Measurements from ENCODE around the gene ARHGEF5. TPM values are rescaled to one million over a fixed set of nuclear protein-coding genes. Genes with fewer than 3 reads are reported as not detected.
"Not testable (repeated sequence)": the region's sequence is repeated elsewhere in the genome, so short reads cannot be mapped to it uniquely, and the experiment has no call there.

ARHGEF5 gene
- total RNA-seq (10 to 100 TPM in 1 of 5 experiments, 1 to 10 TPM in 4; 5.1 to 11.4 (median 7.3) TPM), polyA plus RNA-seq (1 to 10 TPM; 2.0 to 5.0 TPM), total RNA-seq (5.9 reads per million, percentile 27 among the genes with 10 or more reads in this experiment)

DNA sequence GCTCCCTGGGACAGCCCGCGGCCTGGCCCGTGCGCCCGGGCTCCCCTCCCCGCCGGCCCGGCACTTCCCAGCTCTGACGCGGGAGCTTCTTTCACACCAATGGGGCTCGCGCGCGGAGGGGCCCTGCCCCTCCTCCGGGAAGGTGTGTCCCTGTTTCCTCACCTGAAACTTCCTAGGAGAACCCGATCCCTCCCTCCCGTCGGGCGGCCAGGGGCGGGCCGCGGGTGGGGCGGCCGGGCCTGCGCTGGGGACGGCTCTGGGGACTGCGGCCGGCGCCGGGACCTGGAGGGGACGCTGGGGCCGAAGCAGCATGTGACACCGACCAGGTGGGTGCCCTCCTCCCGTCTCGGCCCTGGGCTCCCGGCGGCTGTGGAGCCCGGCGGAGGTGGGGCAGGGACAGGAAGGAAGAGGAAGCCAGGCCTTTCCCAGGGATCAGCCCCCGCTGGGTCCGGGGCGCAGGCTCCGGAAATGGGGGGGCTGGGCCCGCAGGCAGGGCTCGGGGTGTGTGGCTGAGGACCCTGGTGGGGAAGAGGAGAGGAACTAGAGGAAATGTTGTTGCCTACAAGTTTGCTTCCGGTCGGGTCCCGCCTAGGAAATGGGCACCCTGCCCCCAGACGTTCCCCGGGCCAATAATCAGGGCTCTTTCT is at the start of gene ARHGEF5:
ARHGEF5 (plus strand) TSS at position 227 of the 647 bp plus-strand sequence. CDS start 7,268 bp downstream, outside the sequence.
- Mint-ChIP-seq H3K4me3 (peak within 1 kb of the TSS; percentile 70 to 97 (median 85)), H3K27ac (peak within 1 kb of the TSS in 8 of 9 donors; percentile 52 to 94 (median 88)), H3K4me1 (peaks cover 5 to 26% (median 10%) of the 10 kb centered on the region in 7 donors)
- peak; percentile 79 for ATAC-seq
- CTCF ChIA-PET; H3K27ac ChIP-seq (ENCODE audit: low read depth, low read length); H3K4me1 ChIP-seq (ENCODE audit: control insufficient read depth in 2 of 2, insufficient read depth in 2 of 2, low read length in 2 of 2); H3K4me3 ChIP-seq (ENCODE audit: low read length); H3K27me3 ChIP-seq (ENCODE audit: control insufficient read depth in 2 of 2, insufficient read depth in 2 of 2, low read length in 2 of 2); H3K36me3 ChIP-seq (ENCODE audit: control insufficient read depth in 2 of 3, insufficient read depth in 3 of 3, low read length in 3 of 3); H3K9me3 ChIP-seq (ENCODE audit: control insufficient read depth in 2 of 3, low read length in 3 of 3); POLR2A ChIA-PET; intact Hi-C loops (cut with micrococcal nuclease); DNase-seq; H3K36me3 Mint-ChIP-seq; H3K9me3 Mint-ChIP-seq; H3K27me3 Mint-ChIP-seq: not testable (repeated sequence)

DNA sequence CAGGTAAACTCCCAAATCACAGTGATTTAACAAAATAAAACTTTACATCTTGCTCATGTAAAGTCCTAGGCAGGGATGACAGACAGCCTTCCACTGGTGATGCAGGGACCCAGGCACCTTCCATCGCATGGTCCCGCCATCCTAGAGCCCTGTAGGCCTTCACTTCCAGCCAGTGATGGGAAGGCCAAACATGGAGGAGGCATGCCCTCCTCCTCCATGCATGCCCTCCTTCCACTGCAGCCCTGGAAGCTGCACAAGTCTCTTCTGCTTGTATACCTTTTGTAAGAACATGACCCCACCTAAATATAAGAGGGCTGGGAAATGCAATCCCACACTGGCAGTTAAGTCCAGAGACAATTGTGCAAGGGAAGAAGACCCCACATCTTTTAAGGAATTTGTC is 45.5 kb upstream of the ARHGEF5 start:
- CTCF ChIA-PET; H3K27ac Mint-ChIP-seq; H3K36me3 ChIP-seq (ENCODE audit: control insufficient read depth in 2 of 3, insufficient read depth in 3 of 3, low read length in 3 of 3); intact Hi-C loops (cut with micrococcal nuclease); H3K9me3 ChIP-seq (ENCODE audit: control insufficient read depth in 2 of 3, low read length in 3 of 3); DNase-seq; H3K36me3 Mint-ChIP-seq; H3K4me3 Mint-ChIP-seq; H3K4me1 Mint-ChIP-seq; H3K27ac ChIP-seq (ENCODE audit: low read depth, low read length); H3K27me3 ChIP-seq (ENCODE audit: control insufficient read depth in 2 of 2, insufficient read depth in 2 of 2, low read length in 2 of 2); H3K4me3 ChIP-seq (ENCODE audit: low read length); H3K9me3 Mint-ChIP-seq; ATAC-seq; POLR2A ChIA-PET; H3K4me1 ChIP-seq (ENCODE audit: control insufficient read depth in 2 of 2, insufficient read depth in 2 of 2, low read length in 2 of 2); H3K27me3 Mint-ChIP-seq: not testable (repeated sequence)

DNA sequence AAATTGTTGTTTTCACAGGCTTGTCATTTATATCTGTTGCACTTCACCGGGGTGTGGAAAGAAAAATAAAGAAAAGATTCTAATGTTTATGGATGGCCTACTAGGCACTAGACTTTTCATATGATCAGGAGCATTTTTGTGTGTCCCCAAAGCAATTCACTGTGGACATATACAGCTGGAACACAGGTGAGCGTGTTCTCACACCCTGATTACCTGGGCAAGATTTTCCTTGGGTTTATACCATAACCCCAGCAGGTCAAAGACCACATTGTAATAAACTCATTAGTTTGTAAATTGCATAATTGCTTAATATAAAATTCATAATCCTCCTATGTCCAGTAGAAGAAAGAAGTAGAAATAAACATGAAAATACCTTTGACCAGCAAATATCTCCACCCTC is 44.0 kb upstream of the ARHGEF5 start:
- H3K4me3 ChIP-seq (ENCODE audit: low read length); intact Hi-C loops (cut with micrococcal nuclease); DNase-seq; H3K27me3 Mint-ChIP-seq; H3K9me3 ChIP-seq (ENCODE audit: control insufficient read depth in 2 of 3, low read length in 3 of 3); ATAC-seq; H3K4me3 Mint-ChIP-seq; H3K4me1 ChIP-seq (ENCODE audit: control insufficient read depth in 2 of 2, insufficient read depth in 2 of 2, low read length in 2 of 2); H3K27ac ChIP-seq (ENCODE audit: low read depth, low read length); POLR2A ChIA-PET; H3K36me3 Mint-ChIP-seq; H3K27me3 ChIP-seq (ENCODE audit: control insufficient read depth in 2 of 2, insufficient read depth in 2 of 2, low read length in 2 of 2); H3K36me3 ChIP-seq (ENCODE audit: control insufficient read depth in 2 of 3, insufficient read depth in 3 of 3, low read length in 3 of 3); H3K27ac Mint-ChIP-seq; CTCF ChIA-PET; H3K4me1 Mint-ChIP-seq; H3K9me3 Mint-ChIP-seq: not testable (repeated sequence)

DNA sequence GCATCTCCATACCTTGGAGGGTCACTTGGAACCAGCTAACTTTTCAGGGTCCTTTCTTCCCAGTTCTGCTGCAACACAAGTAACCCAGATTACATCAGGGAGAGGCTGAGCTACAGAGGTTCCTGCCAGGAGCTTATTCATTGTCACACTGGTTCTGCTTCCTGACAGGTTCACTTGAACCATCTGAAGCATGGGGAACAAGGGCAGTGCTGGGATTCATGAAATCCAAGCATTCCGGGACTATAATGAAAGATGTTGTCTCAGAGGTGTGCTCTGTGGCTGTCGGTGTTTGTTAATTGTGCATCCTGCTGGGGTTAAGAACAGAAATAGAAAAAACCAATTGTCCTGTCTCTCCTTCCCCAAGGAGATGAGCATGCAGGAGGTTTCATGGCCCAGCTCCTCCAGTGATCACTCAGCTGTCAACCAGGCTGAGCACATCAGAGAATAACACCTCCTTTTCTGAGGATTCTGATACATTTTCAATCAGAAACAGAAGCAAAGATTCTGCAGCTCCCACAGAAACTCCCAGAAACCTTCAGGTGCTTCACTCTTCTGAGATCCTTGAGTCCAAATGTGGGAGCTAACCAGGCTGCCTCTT is 43.2 kb upstream of the ARHGEF5 start, which contains the start of gene OR2A1:
OR2A1 (plus strand) TSS at position 548 of the 598 bp plus-strand sequence. CDS start 5,706 bp downstream, outside the sequence.
- intact Hi-C loops (cut with micrococcal nuclease); H3K27me3 Mint-ChIP-seq; POLR2A ChIA-PET; H3K4me3 Mint-ChIP-seq; DNase-seq; H3K27ac ChIP-seq (ENCODE audit: low read depth, low read length); H3K9me3 Mint-ChIP-seq; H3K27ac Mint-ChIP-seq; H3K36me3 ChIP-seq (ENCODE audit: control insufficient read depth in 2 of 3, insufficient read depth in 3 of 3, low read length in 3 of 3); H3K27me3 ChIP-seq (ENCODE audit: control insufficient read depth in 2 of 2, insufficient read depth in 2 of 2, low read length in 2 of 2); H3K4me3 ChIP-seq (ENCODE audit: low read length); H3K4me1 ChIP-seq (ENCODE audit: control insufficient read depth in 2 of 2, insufficient read depth in 2 of 2, low read length in 2 of 2); ATAC-seq; CTCF ChIA-PET; H3K4me1 Mint-ChIP-seq; H3K36me3 Mint-ChIP-seq; H3K9me3 ChIP-seq (ENCODE audit: control insufficient read depth in 2 of 3, low read length in 3 of 3): not testable (repeated sequence)

DNA sequence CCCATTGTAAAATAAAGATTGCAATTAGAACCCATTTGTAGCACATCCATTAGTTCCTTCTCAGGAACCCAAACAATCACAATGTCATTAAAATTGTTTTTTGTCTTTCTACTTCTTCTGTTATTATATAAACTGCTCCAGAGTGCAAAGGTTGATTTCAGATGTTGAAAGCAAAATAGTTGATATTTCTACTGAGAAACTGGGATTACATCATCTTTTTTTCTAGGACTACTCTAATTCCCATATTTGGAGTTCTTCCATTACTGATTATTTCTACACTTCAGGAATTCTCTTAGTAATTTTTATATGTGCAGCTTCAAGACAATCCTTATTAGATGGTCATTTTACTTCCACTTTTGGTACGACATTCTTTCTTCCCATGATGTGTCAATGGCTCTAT is 37.7 kb upstream of the ARHGEF5 start:
- H3K27me3 ChIP-seq (ENCODE audit: control insufficient read depth in 2 of 2, insufficient read depth in 2 of 2, low read length in 2 of 2); H3K9me3 ChIP-seq (ENCODE audit: control insufficient read depth in 2 of 3, low read length in 3 of 3); H3K4me3 Mint-ChIP-seq; H3K4me1 Mint-ChIP-seq; CTCF ChIA-PET; H3K27ac ChIP-seq (ENCODE audit: low read depth, low read length); H3K27ac Mint-ChIP-seq; DNase-seq; H3K36me3 ChIP-seq (ENCODE audit: control insufficient read depth in 2 of 3, insufficient read depth in 3 of 3, low read length in 3 of 3); H3K4me1 ChIP-seq (ENCODE audit: control insufficient read depth in 2 of 2, insufficient read depth in 2 of 2, low read length in 2 of 2); H3K27me3 Mint-ChIP-seq; POLR2A ChIA-PET; H3K4me3 ChIP-seq (ENCODE audit: low read length); H3K36me3 Mint-ChIP-seq; ATAC-seq; intact Hi-C loops (cut with micrococcal nuclease); H3K9me3 Mint-ChIP-seq: not testable (repeated sequence)

DNA sequence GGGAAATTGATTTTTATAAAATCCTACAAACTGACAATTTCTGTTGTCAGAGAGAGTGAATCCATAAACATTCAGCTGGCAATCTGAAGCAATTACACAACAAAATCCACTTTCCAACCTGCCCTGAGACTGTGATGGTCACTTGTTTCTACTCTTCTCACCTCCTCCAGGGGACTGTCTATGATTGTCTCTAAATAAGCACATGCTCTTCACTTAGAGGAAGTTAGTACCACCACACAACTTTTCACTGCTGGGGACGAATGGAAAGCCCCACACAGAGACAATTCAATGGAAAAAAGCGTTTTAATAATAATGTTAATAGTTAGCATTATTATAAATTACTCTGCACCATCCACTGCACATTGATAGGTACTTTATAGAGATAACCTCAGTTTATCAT is 35.7 kb upstream of the ARHGEF5 start:
- H3K4me1 Mint-ChIP-seq; POLR2A ChIA-PET; H3K4me3 ChIP-seq (ENCODE audit: low read length); H3K9me3 ChIP-seq (ENCODE audit: control insufficient read depth in 2 of 3, low read length in 3 of 3); DNase-seq; H3K27ac ChIP-seq (ENCODE audit: low read depth, low read length); H3K36me3 ChIP-seq (ENCODE audit: control insufficient read depth in 2 of 3, insufficient read depth in 3 of 3, low read length in 3 of 3); H3K36me3 Mint-ChIP-seq; ATAC-seq; CTCF ChIA-PET; intact Hi-C loops (cut with micrococcal nuclease); H3K27me3 ChIP-seq (ENCODE audit: control insufficient read depth in 2 of 2, insufficient read depth in 2 of 2, low read length in 2 of 2); H3K27ac Mint-ChIP-seq; H3K4me1 ChIP-seq (ENCODE audit: control insufficient read depth in 2 of 2, insufficient read depth in 2 of 2, low read length in 2 of 2); H3K4me3 Mint-ChIP-seq; H3K27me3 Mint-ChIP-seq; H3K9me3 Mint-ChIP-seq: not testable (repeated sequence)

DNA sequence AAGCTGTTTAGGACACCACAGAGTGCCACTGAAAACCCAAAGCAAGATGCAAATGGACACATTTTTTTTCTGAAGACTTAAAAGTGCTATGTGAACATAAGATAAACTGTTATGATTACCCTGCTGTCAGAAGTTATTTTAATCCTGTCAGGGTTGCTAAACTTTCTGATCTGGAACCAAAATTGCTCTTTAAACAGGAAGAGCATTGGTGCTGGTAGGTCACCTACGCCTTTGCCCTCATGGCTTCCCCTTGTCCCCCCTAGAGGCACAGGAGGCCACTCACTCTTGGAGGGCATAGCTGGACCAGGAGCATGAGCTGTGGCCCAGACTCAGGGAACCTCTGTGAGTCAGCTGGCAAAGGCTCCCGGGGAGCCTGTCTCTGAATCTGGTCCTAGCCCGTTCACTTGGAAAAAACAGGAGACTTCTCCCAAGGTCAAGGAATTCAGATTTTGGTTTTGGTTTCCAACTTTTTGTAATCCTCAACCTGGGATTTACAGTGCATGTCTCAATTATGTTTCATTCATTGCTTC is 33.5 kb upstream of the ARHGEF5 start:
- intact Hi-C loops (cut with micrococcal nuclease); ATAC-seq; H3K4me3 Mint-ChIP-seq; CTCF ChIA-PET; H3K27me3 Mint-ChIP-seq; H3K4me1 ChIP-seq (ENCODE audit: control insufficient read depth in 2 of 2, insufficient read depth in 2 of 2, low read length in 2 of 2); H3K9me3 ChIP-seq (ENCODE audit: control insufficient read depth in 2 of 3, low read length in 3 of 3); H3K27ac Mint-ChIP-seq; H3K4me1 Mint-ChIP-seq; H3K36me3 ChIP-seq (ENCODE audit: control insufficient read depth in 2 of 3, insufficient read depth in 3 of 3, low read length in 3 of 3); H3K36me3 Mint-ChIP-seq; H3K27ac ChIP-seq (ENCODE audit: low read depth, low read length); H3K9me3 Mint-ChIP-seq; H3K4me3 ChIP-seq (ENCODE audit: low read length); H3K27me3 ChIP-seq (ENCODE audit: control insufficient read depth in 2 of 2, insufficient read depth in 2 of 2, low read length in 2 of 2); DNase-seq; POLR2A ChIA-PET: not testable (repeated sequence)
